MCF 10A (cell line): Measurements from ENCODE around the gene SSH2. TPM values are rescaled to one million over a fixed set of nuclear protein-coding genes. Genes with fewer than 3 reads are reported as not detected.

Experiments used
- BruUV-seq: library from RNA; stranded (reverse); fragments of 400-500 nt; replicated peaks from 2 replicates; lab custom pipeline; 2021; lab: Mats Ljungman, UMichigan
- CTCF ChIA-PET: fragments of 300-600 bp; sonication (Branson Sonifier 250); formaldehyde crosslinking; extraction: SDS; loops from one replicate; lab custom pipeline; 2021; ENCODE audit warnings: antibody characterized with exemption, inconsistent platforms; lab: Yijun Ruan, JAX
- POLR2A ChIA-PET: fragments of 300-600, 350-650 bp; sonication (Branson Sonifier 250); formaldehyde crosslinking; extraction: SDS; loops from one replicate; lab custom pipeline; 2020; ENCODE audit warnings: antibody characterized with exemption, inconsistent platforms; lab: Yijun Ruan, JAX
- DNase-seq: peaks from one replicate; pipeline ENCODE4 v3.0.0-alpha.2; 2018; ENCODE audit not compliant: unreplicated experiment
- H3K27ac Mint-ChIP-seq: one replicate; pipeline ENCODE4 v1.8.0; 2022; ENCODE audit warnings: mild to moderate bottlenecking, low read depth, mixed read lengths; ENCODE audit not compliant: unreplicated experiment
- H3K27me3 Mint-ChIP-seq: one replicate; pipeline ENCODE4 v1.8.0; 2022; ENCODE audit warnings: mixed read lengths; ENCODE audit not compliant: insufficient read depth, unreplicated experiment
- H3K36me3 Mint-ChIP-seq: one replicate; pipeline ENCODE4 v1.8.0; 2022; ENCODE audit warnings: mild to moderate bottlenecking, moderate library complexity, mixed read lengths; ENCODE audit not compliant: insufficient read depth, unreplicated experiment
- H3K4me1 Mint-ChIP-seq: one replicate; pipeline ENCODE4 v1.8.0; 2022; ENCODE audit warnings: mixed read lengths; ENCODE audit not compliant: insufficient read depth, unreplicated experiment
- H3K4me3 Mint-ChIP-seq: one replicate; pipeline ENCODE4 v1.8.0; 2022; ENCODE audit warnings: mild to moderate bottlenecking, moderate library complexity, mixed read lengths; ENCODE audit not compliant: unreplicated experiment
- H3K9me3 Mint-ChIP-seq: one replicate; pipeline ENCODE4 v1.8.0; 2022; ENCODE audit warnings: mixed read lengths; ENCODE audit not compliant: unreplicated experiment
- CTCF ChIP-seq: fragments of 200-600 bp; IDR thresholded peaks from one replicate; pipeline ENCODE4 v1.8.0; 2022; ENCODE audit warnings: antibody characterized with exemption, mild to moderate bottlenecking; ENCODE audit not compliant: unreplicated experiment
- intact Hi-C: fragments of 100-400 bp; cut with micrococcal nuclease; formaldehyde crosslinking; loops from 2 replicates; pipeline ENCODE4 v1.14.1; 2022
- total RNA-seq: library from RNA; stranded (reverse); gene quantifications from 2 replicates; pipeline ENCODE4 v1.2.3, GENCODE V29; 2022

Gene SSH2
- total RNA-seq, 1 experiment from 2014 or later = 21.9 TPM

- Mint-ChIP-seq H3K9me3 (no peaks in the 10 kb centered on the region), H3K4me3 (no peak overlapping the region), H3K27ac (no peak overlapping the region), H3K27me3 (no peaks in the 10 kb centered on the region), H3K36me3 (peaks cover 34% of the 10 kb centered on the region), H3K4me1 (no peaks in the 10 kb centered on the region)
- DNase-seq = no peak
- POLR2A ChIA-PET = interaction anchor here (0.7 to 1.5 kb wide), 3 partner anchors 8 to 48 kb away, joined by 3 to 4 read pairs (median 3); no protein-coding TSS in a partner anchor
- CTCF ChIA-PET = no interaction called here
- no peak for TF ChIP-seq CTCF
- intact Hi-C loops = no loop called here
- no TSS peak for BruUV-seq
These were observed 266.9 kb downstream of the SSH2 start for GRCh38 chr17:29663155-29663554.

- TF ChIP-seq CTCF = no peak
- CTCF ChIA-PET = interaction anchor here (1.0 kb wide), 1 partner anchor 10 kb away, joined by 3 read pairs; no protein-coding TSS in a partner anchor
These were observed 268.8 kb downstream of the SSH2 start for GRCh38 chr17:29661213-29661612.

GRCh38 chr17:29659155-29659554 is 270.9 kb downstream of the SSH2 start:
- no peak overlapping the region for H3K4me3 Mint-ChIP-seq
- ChIA-PET CTCF (no interaction called here), POLR2A (interaction anchor here (0.7 kb wide), 1 partner anchor 30 kb away, joined by 3 read pairs; no protein-coding TSS in a partner anchor)
- TF ChIP-seq CTCF = no peak
- no peaks in the 10 kb centered on the region for H3K4me1 Mint-ChIP-seq
- intact Hi-C loops = no loop called here
- H3K27ac Mint-ChIP-seq = no peak overlapping the region
- no peak for DNase-seq
- no peaks in the 10 kb centered on the region for H3K27me3 Mint-ChIP-seq
- no peaks in the 10 kb centered on the region for H3K9me3 Mint-ChIP-seq
- no TSS peak for BruUV-seq
- H3K36me3 Mint-ChIP-seq = peaks cover 37% of the 10 kb centered on the region

More at GRCh38 chr17:29661213-29661612, 268.8 kb downstream of the SSH2 start:
- Mint-ChIP-seq H3K9me3 (no peaks in the 10 kb centered on the region), H3K27ac (no peak overlapping the region), H3K4me1 (no peaks in the 10 kb centered on the region), H3K4me3 (no peak overlapping the region), H3K27me3 (no peaks in the 10 kb centered on the region), H3K36me3 (peaks cover 30% of the 10 kb centered on the region)
- BruUV-seq = no TSS peak
- POLR2A ChIA-PET = no interaction called here
- no peak for DNase-seq
- intact Hi-C loops = no loop called here

GRCh38 chr17:29655323-29655722 is 274.7 kb downstream of the SSH2 start:
- no peak for DNase-seq
- Mint-ChIP-seq H3K9me3 (no peaks in the 10 kb centered on the region), H3K27ac (no peak overlapping the region), H3K4me1 (no peaks in the 10 kb centered on the region), H3K36me3 (peaks cover 30% of the 10 kb centered on the region), H3K4me3 (no peak overlapping the region), H3K27me3 (no peaks in the 10 kb centered on the region)
- CTCF ChIA-PET = interaction anchor here (0.7 to 2.0 kb wide), 3 partner anchors 47 to 275 kb away, joined by 3 to 5 read pairs (median 4); partner anchors contain the start of gene SSH2
- POLR2A ChIA-PET = interaction anchor here (1.1 to 1.5 kb wide), 4 partner anchors 8 to 16 kb away, joined by 3 to 5 read pairs (median 4); no protein-coding TSS in a partner anchor
- intact Hi-C loops = no loop called here
- no TSS peak for BruUV-seq
- no peak for TF ChIP-seq CTCF
